HepG2 (cell line): Measurements from ENCODE around the gene ELANE. TPM values are rescaled to one million over a fixed set of nuclear protein-coding genes. Genes with fewer than 3 reads are reported as not detected.

ENCODE experiments used
- FOXO1 ChIP-seq: sonication (generic); formaldehyde crosslinking; IDR thresholded peaks from 2 replicates; pipeline ENCODE4 v1.4.0; 2020; ENCODE audit warnings: missing genetic modification reagents
- GPN1 ChIP-seq: sonication (generic); formaldehyde crosslinking; IDR thresholded peaks from 2 replicates; pipeline ENCODE4 v1.5.1; 2020; ENCODE audit warnings: missing genetic modification reagents, borderline replicate concordance
- USF2 ChIP-seq, 2 experiments: sonication (generic) in 1 of 2; formaldehyde crosslinking in 1 of 2; IDR thresholded peaks; 2 replicates each; pipeline versions ENCODE4 v1.5.1 to v1.6.1; 2011 to 2020; ENCODE audit warnings: borderline replicate concordance in 1 of 2, low read depth in 1 of 2, low read length in 1 of 2, mild to moderate bottlenecking in 1 of 2, missing genetic modification reagents in 1 of 2, moderate library complexity in 1 of 2
- ZBTB40 ChIP-seq, 2 experiments: fragments of 450-650 bp in 1 of 2; sonication (generic) in 1 of 2; formaldehyde crosslinking in 1 of 2; IDR thresholded peaks; 2 replicates each; pipeline versions ENCODE4 v1.6.1 to v1.8.0; 2016 to 2022; ENCODE audit warnings: antibody characterized with exemption in 1 of 2, mild to moderate bottlenecking in 1 of 2, missing genetic modification reagents in 1 of 2
- ZNF407 ChIP-seq: sonication (generic); formaldehyde crosslinking; IDR thresholded peaks from one replicate; pipeline ENCODE4 v1.5.1; 2020; ENCODE audit warnings: mild to moderate bottlenecking, missing genetic modification reagents; ENCODE audit errors: not compliant biosample characterization
- ZNF576 ChIP-seq: sonication (generic); formaldehyde crosslinking; IDR thresholded peaks from 2 replicates; pipeline ENCODE4 v1.4.0; 2020; ENCODE audit warnings: mild to moderate bottlenecking, missing genetic modification reagents
- polyA plus RNA-seq, 8 experiments: library from polyadenylated mRNA; depleted of rRNA in 3 of 8; stranded (reverse) in 7 of 8; unstranded in 1 of 8; fragments of >200 nt; fragmentation: Illumina TruSeq in 4 of 8; extraction: Trizol in 4 of 8; gene quantifications; 2 replicates each; pipeline versions ENCODE4 v1.2.1 to v1.2.3, GENCODE V29; 2011 to 2016; ENCODE audit warnings: low read depth in 4 of 8, missing spikeins in 1 of 8, mixed read lengths in 1 of 8; ENCODE audit not compliant: insufficient read depth in 1 of 8
- total RNA-seq, 5 experiments: library from RNA; depleted of rRNA; stranded (reverse); fragments of >200 nt; fragmentation: Illumina TruSeq; extraction: Trizol; gene quantifications; 2 replicates each; pipeline ENCODE4 v1.2.3, GENCODE V29; 2016; ENCODE audit warnings: low read depth in 1 of 5

Gene ELANE
- total and polyA plus RNA-seq, 2 of the 13 experiments (the other 11 are each of a cell fraction or from before 2014, with no cell fraction given) = not detected

GRCh38 chr19:892894-893689 is 41.0 kb downstream of the ELANE start, which contains the start of the genes MED16 and RNU6-9 (continued):
- TF ChIP-seq USF2 (IDR thresholded peaks at IDR 0.05; ENCODE audit: low read depth, low read length) (no peak), USF2 (CRISPR knock-in tag; IDR thresholded peaks at IDR 0.05; ENCODE audit: borderline replicate concordance) (no peak; the same call in 1 of the 2 replicates), ZNF407 (CRISPR knock-in tag) (no peak), GPN1 (CRISPR knock-in tag) (no peak), FOXO1 (CRISPR knock-in tag) (no peak; the same call in 1 of the 2 replicates), ZBTB40 (IDR thresholded peaks at IDR 0.05) (no peak), ZBTB40 (CRISPR knock-in tag; IDR thresholded peaks at IDR 0.05) (no peak), ZNF576 (no peak)
